Neural progenitor cell (in vitro differentiated cells): ENCODE data around the gene CBL. TPM values are rescaled to one million over a fixed set of nuclear protein-coding genes. Genes with fewer than 3 reads are reported as not detected.

Source experiments
- DNase-seq: peaks from one replicate; pipeline ENCODE4 v3.0.0-alpha.2; 2016; ENCODE audit warnings: low spot score
- H2AFZ ChIP-seq: fragments of 200-600 bp; sonication (generic); replicated peaks from 2 replicates; pipeline ENCODE4 v1.6.1; 2016; ENCODE audit warnings: antibody characterized with exemption
- H3F3A ChIP-seq: fragments of 200-600 bp; sonication (generic); 2 replicates; pipeline ENCODE4 v1.6.1; 2016; ENCODE audit warnings: antibody characterized with exemption, low read depth
- H3K27ac ChIP-seq: fragments of 200-600 bp; sonication (generic); 2 replicates; pipeline ENCODE4 v1.5.1; 2016; ENCODE audit warnings: mild to moderate bottlenecking
- H3K27me3 ChIP-seq: fragments of 200-600 bp; sonication (generic); 2 replicates; pipeline ENCODE4 v1.6.1; 2016; ENCODE audit warnings: mild to moderate bottlenecking, moderate library complexity
- H3K36me3 ChIP-seq: fragments of 200-600 bp; sonication (generic); 2 replicates; pipeline ENCODE4 v1.5.1; 2016
- H3K4me1 ChIP-seq: fragments of 200-600 bp; sonication (generic); 2 replicates; pipeline ENCODE4 v1.6.1; 2016; ENCODE audit warnings: mixed run types
- H3K4me2 ChIP-seq: fragments of 200-600 bp; sonication (generic); 2 replicates; pipeline ENCODE4 v1.6.1; 2016
- H3K4me3 ChIP-seq: fragments of 200-600 bp; sonication (generic); 2 replicates; pipeline ENCODE4 v1.5.1; 2016
- H3K79me2 ChIP-seq: fragments of 200-600 bp; sonication (generic); 2 replicates; pipeline ENCODE4 v1.6.1; 2016; ENCODE audit warnings: low read depth
- H3K9ac ChIP-seq: fragments of 200-600 bp; sonication (generic); 2 replicates; pipeline ENCODE4 v1.6.1; 2016
- H3K9me3 ChIP-seq: fragments of 200-600 bp; sonication (generic); 2 replicates; pipeline ENCODE4 v1.5.1; 2016; ENCODE audit warnings: low read depth
- H4K20me1 ChIP-seq: fragments of 200-600 bp; sonication (generic); 2 replicates; pipeline ENCODE4 v1.6.1; 2016; ENCODE audit warnings: low read depth
- H3K27ac Mint-ChIP-seq: 3 replicates; pipeline ENCODE4 v1.8.0; 2021; ENCODE audit warnings: mixed read lengths
- H3K27me3 Mint-ChIP-seq: 2 replicates; pipeline ENCODE4 v1.8.0; 2022; ENCODE audit warnings: low read depth, mild to moderate bottlenecking, inconsistent platforms, moderate library complexity, mixed read lengths; ENCODE audit not compliant: insufficient read depth
- H3K36me3 Mint-ChIP-seq: 3 replicates; pipeline ENCODE4 v1.8.0; 2021; ENCODE audit warnings: mixed read lengths
- H3K4me1 Mint-ChIP-seq: 3 replicates; pipeline ENCODE4 v1.8.0; 2021; ENCODE audit warnings: mixed read lengths
- H3K4me3 Mint-ChIP-seq: 3 replicates; pipeline ENCODE4 v1.8.0; 2021; ENCODE audit warnings: mild to moderate bottlenecking, moderate library complexity, mixed read lengths
- H3K9me3 Mint-ChIP-seq: 3 replicates; pipeline ENCODE4 v1.8.0; 2020; ENCODE audit warnings: mixed read lengths
- EZH2 ChIP-seq: fragments of 200-600 bp; sonication (generic); IDR thresholded peaks from 2 replicates; pipeline ENCODE4 v1.6.1; 2017; ENCODE audit warnings: antibody characterized with exemption, mild to moderate bottlenecking, moderate library complexity
- EZH2phosphoT487 ChIP-seq: fragments of 200-600 bp; sonication (generic); IDR thresholded peaks from 2 replicates; pipeline ENCODE4 v1.6.1; 2017; ENCODE audit warnings: antibody characterized with exemption
- total RNA-seq: library from RNA; depleted of rRNA; stranded (reverse); fragments of >200 nt; gene quantifications from 2 replicates; pipeline ENCODE4 v1.2.3, GENCODE V29; 2015; ENCODE audit warnings: low replicate concordance
- TF ChIP-seq, protein P1 (sequence below): fragments of 200-600 bp; sonication (generic); IDR thresholded peaks from 2 replicates; pipeline ENCODE4 v1.5.1; 2017; ENCODE audit warnings: antibody characterized with exemption, mild to moderate bottlenecking

The CBL gene
- total RNA-seq, 1 donor from 2014 or later = 20.7 TPM

DNA sequence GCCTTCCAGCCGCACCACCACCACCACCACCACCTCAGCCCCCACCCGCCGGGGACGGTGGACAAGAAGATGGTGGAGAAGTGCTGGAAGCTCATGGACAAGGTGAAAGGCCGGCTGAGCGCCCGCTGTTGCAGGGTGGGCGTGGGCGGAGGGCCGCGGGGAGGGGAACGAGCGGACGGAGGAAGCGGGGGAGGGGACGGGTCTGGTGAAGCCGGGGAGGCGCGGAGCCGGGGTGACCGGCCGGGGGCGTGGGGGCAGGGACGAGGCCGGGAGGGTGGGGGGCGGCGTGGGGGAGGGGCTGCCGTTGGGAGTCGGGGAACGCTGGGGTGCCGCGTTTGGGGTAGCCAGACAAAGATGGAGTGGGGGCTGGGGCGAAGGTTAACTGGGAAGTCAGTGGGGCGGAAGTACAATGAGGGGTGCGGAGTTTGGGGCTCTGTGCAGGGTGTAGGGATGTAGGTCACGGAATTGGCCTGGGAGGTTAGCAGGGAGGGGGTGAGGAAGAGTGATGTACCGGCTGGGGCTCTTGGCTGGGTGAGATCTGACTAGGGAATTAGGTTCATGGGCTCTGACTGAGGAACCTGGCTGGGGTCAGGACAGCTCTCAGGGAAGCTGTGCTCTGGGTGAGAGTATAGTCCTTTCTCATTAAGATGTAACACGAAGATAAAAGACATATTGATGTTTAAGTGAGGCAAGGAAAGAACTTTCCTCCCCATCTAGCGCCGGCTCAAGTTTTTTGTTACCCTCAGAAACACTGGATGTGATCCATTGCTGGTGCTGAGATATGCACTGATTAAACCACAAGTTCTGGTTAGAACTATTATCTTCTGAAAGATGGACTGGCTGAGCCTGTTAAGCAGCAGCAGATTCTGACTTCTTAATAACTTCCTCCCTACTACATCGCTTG, 624 bp downstream of the CBL start:
- Histone ChIP-seq H3K9me3 (no peaks in the 10 kb centered on the region), H3K27ac (peak overlapping the region; percentile 74), H2AFZ (peak overlapping the region; percentile 60), H3K27me3 (no peaks in the 10 kb centered on the region), H3K79me2 (peaks cover 51% of the 10 kb centered on the region), H3K4me1 (peaks cover 12% of the 10 kb centered on the region), H4K20me1 (peaks cover 32% of the 10 kb centered on the region), H3K4me3 (peak overlapping the region; percentile 99), H3F3A (peaks cover 17% of the 10 kb centered on the region), H3K9ac (peak overlapping the region; percentile 54), H3K4me2 (peak overlapping the region; percentile 87), H3K36me3 (no peaks in the 10 kb centered on the region)
- no peaks in the 10 kb centered on the region for H3K9me3 Mint-ChIP-seq
- H3K36me3 Mint-ChIP-seq = peaks cover 1% of the 10 kb centered on the region
- TF ChIP-seq EZH2 (no peak), EZH2phosphoT487 (no peak)
- TF ChIP-seq, protein P1, sequence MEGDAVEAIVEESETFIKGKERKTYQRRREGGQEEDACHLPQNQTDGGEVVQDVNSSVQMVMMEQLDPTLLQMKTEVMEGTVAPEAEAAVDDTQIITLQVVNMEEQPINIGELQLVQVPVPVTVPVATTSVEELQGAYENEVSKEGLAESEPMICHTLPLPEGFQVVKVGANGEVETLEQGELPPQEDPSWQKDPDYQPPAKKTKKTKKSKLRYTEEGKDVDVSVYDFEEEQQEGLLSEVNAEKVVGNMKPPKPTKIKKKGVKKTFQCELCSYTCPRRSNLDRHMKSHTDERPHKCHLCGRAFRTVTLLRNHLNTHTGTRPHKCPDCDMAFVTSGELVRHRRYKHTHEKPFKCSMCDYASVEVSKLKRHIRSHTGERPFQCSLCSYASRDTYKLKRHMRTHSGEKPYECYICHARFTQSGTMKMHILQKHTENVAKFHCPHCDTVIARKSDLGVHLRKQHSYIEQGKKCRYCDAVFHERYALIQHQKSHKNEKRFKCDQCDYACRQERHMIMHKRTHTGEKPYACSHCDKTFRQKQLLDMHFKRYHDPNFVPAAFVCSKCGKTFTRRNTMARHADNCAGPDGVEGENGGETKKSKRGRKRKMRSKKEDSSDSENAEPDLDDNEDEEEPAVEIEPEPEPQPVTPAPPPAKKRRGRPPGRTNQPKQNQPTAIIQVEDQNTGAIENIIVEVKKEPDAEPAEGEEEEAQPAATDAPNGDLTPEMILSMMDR = no peak
- peak; percentile 75 for DNase-seq
- peaks cover 5% of the 10 kb centered on the region for H3K27me3 Mint-ChIP-seq
- H3K4me3 Mint-ChIP-seq = peak overlapping the region; percentile 98
- H3K4me1 Mint-ChIP-seq = peaks cover 26% of the 10 kb centered on the region
- peak overlapping the region; percentile 78 for H3K27ac Mint-ChIP-seq

DNA sequence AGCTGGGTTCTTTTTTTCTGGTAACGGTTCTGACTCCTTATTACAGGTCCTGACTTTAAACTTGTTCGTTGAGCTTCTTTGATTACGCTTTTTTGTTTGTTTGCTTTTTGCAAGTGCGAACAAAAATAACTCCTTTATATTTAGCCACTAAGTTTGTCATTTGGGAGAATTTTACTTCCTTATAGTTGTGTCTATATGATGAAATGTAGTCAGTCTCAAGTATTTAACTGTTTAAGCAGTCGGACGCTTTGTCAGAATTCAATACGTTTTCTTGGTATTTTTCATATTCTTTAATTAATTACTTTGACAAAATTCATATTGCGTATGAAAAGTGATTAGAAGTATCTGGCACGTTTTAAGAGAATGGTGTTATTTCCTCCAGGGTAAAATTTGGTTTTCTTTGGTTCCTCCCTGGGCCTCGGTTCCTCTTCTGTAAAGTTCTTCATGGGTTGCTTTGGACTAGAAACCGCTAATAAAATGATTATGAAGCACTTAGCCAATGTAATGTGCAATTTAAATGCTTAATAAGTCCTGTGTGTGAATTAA, 1.3 kb downstream of the CBL start:
- Histone ChIP-seq H3K4me2 (peak overlapping the region; percentile 87), H3K9me3 (no peaks in the 10 kb centered on the region), H3K36me3 (no peaks in the 10 kb centered on the region), H3K27me3 (no peaks in the 10 kb centered on the region), H3K79me2 (peaks cover 58% of the 10 kb centered on the region), H3K27ac (no peak overlapping the region), H4K20me1 (peaks cover 32% of the 10 kb centered on the region), H3F3A (peaks cover 17% of the 10 kb centered on the region), H2AFZ (no peak overlapping the region), H3K9ac (no peak overlapping the region), H3K4me1 (peaks cover 12% of the 10 kb centered on the region), H3K4me3 (peak overlapping the region; percentile 99)
- Mint-ChIP-seq H3K9me3 (no peaks in the 10 kb centered on the region), H3K27me3 (peaks cover 5% of the 10 kb centered on the region), H3K27ac (no peak overlapping the region), H3K4me1 (peaks cover 26% of the 10 kb centered on the region), H3K4me3 (peak overlapping the region; percentile 98), H3K36me3 (peaks cover 1% of the 10 kb centered on the region)
- TF ChIP-seq EZH2phosphoT487 (no peak), EZH2 (no peak)
- TF ChIP-seq, protein P1 = no peak
- no peak for DNase-seq

DNA sequence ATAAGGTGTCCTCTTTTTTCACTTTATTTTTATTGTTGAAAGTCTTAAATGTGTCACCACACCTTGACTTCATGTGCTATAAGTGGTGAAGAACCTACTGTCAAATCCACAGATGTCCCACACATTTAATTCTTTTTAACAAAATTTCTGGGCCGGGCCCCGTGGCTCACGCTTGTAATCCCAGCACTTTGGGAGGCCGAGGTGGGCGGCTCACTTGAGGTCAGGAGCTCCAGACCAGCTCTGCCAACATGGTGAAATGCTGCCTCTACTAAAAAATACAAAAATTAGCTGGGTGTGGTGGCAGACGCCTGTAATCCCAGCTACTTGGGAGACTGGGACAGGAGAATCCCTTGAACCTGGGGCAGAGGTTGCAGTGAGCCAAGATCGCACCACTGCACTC, 3.0 kb downstream of the CBL start:
- H3K4me3 ChIP-seq = no peak overlapping the region
- Mint-ChIP-seq H3K4me3 (no peak overlapping the region), H3K4me1 (peaks cover 27% of the 10 kb centered on the region), H3K27me3 (peaks cover 6% of the 10 kb centered on the region), H3K9me3 (no peaks in the 10 kb centered on the region), H3K36me3 (peaks cover 1% of the 10 kb centered on the region), H3K27ac (no peak overlapping the region)
- peaks cover 17% of the 10 kb centered on the region for H3F3A ChIP-seq
- no peak overlapping the region for H3K4me2 ChIP-seq
- no peak overlapping the region for H2AFZ ChIP-seq
- DNase-seq = no peak
- no peaks in the 10 kb centered on the region for H3K36me3 ChIP-seq
- no peaks in the 10 kb centered on the region for H3K9me3 ChIP-seq
- peaks cover 75% of the 10 kb centered on the region for H3K79me2 ChIP-seq
- H3K27me3 ChIP-seq = no peaks in the 10 kb centered on the region
- H4K20me1 ChIP-seq = peaks cover 40% of the 10 kb centered on the region
- peaks cover 12% of the 10 kb centered on the region for H3K4me1 ChIP-seq
- no peak overlapping the region for H3K9ac ChIP-seq
- TF ChIP-seq EZH2 = no peak
- TF ChIP-seq, protein P1 = no peak
- no peak for TF ChIP-seq EZH2phosphoT487
- no peak overlapping the region for H3K27ac ChIP-seq
